GM12892 (cell line): Measurements from ENCODE around the gene TRIM37.

Experiments
- POLR2A ChIP-seq: IDR thresholded peaks from 2 replicates; pipeline ENCODE4 v1.6.1; 2011; ENCODE audit warnings: low read depth, low read length, control low read depth
- POLR2AphosphoS5 ChIP-seq: IDR thresholded peaks from 2 replicates; pipeline ENCODE4 v1.6.1; 2011; ENCODE audit warnings: low read depth, low read length, control low read depth
- TAF1 ChIP-seq: IDR thresholded peaks from 2 replicates; pipeline ENCODE4 v1.6.1; 2011; ENCODE audit warnings: low read depth, mild to moderate bottlenecking, control low read depth, low read length, borderline replicate concordance

GRCh38 chr17:58960068-58960467, 146.6 kb downstream of the TRIM37 start:
- TF ChIP-seq POLR2A, result no peak
- no peak for TF ChIP-seq POLR2AphosphoS5
- no peak for TF ChIP-seq TAF1
